ENCODE measurements around the gene MORC3. TPM values are rescaled to one million over a fixed set of nuclear protein-coding genes. Genes with fewer than 3 reads are reported as not detected.
"Not testable (repeated sequence)": the region's sequence is repeated elsewhere in the genome, so short reads cannot be mapped to it uniquely, and the experiment has no call there.

Gene MORC3
- total RNA-seq, 1 donor from 2014 or later = 79.1 TPM

DNA sequence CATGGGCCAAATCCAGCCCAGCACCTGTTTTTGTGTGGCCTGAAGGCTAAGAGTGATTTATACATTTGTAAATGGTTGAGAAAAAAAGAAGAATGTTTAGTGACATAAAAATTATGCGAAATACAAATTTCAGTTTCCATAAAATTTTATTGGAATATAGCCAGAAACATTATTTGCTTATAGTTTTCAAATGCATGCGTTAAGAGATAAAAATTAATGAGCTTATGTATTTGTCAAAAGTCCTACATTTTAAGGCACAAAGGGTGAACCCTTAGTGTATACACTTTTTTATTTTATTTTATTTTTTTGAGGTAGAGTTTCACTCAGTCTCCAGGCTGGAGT is 2.1 kb downstream of the MORC3 start:
- no peak for DNase-seq

DNA sequence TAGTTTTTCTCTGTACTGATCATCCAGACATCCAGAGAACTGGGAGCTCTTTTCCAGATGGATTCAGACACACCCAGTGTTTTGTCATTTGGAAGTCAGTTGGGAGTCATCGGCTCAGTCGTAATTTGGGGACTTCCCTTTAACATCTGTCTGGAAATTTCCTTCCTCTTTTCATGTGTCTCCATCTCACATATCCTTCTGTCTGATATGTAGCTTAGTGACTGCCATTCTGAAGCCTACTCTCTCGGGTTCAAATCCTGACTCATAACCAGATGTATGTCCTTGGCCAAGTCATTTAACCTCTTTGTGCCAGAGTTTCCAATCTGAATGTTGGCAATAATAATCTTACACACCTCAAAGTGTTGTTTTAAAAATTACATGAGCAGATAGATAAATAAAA is 3.0 kb downstream of the MORC3 start:
- DNase-seq = peak; percentile 64

DNA sequence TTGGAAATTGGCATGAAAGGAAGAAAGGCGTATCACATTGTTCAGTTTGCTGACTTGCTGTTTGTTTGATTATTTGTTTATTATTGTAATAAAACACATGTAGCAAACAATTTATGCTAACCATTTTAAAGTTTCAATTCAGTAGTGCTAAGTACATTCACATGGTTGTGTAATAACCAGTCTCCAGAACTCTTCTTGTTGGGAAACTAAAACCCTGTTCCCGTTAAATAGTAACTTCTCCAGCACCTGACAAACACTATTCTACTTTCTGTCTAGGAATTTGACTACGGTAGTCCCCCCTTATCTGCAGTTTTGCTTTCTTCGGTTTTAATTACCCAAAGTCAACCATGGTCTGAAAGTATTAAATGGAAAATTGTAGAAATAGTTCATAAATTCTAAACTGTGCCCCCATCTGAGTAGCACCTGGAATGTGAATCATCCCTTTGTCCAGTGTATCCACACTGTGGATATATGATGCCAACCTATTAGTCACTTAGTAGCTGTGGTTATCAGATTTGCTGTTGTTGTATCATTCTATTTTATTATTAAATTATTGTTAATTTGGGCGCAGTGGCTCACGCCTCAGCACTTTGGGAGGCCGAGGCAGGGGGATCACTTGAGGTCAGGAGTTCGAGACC is 5.5 kb downstream of the MORC3 start:
- DNase-seq = no peak

DNA sequence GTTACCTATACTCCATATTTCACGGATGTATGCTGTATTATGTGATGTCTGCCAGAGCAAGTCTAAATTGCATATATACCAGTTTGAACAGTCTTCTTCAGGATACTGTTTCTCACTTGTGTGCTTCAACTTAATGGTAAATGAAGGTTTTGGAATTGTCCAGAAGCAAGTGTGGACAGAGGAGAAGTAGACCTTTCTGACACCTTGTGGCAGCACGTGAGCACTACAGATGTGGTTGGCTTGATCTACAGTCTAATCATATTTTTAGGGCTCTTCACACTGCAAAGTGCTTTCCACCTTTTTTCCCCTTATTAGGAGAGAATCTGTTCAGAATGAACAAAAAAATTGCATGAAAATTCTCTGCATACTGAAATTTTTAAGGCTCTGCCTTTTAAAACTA is 10.9 kb downstream of the MORC3 start:
- peak; percentile 34 for DNase-seq

DNA sequence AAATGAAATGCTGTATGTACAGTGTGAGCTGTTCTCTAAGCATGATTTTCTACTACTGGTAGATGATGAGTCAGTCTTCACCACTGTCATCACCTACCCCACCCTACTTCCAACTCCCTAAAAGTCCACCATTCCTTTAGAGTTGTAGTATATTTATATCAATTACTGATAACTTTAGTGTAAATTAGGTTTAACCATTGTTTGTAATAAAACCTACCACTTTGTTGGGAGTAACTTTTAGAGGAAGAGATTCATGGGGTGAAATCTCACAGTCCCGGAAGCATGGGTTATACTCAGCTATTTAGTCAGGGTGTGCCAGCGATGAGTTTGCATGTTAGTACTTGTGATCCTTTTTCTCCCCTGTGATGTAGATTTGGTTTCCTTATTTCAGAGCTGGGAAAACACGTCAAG is 17.1 kb downstream of the MORC3 start:
- DNase-seq = no peak

DNA sequence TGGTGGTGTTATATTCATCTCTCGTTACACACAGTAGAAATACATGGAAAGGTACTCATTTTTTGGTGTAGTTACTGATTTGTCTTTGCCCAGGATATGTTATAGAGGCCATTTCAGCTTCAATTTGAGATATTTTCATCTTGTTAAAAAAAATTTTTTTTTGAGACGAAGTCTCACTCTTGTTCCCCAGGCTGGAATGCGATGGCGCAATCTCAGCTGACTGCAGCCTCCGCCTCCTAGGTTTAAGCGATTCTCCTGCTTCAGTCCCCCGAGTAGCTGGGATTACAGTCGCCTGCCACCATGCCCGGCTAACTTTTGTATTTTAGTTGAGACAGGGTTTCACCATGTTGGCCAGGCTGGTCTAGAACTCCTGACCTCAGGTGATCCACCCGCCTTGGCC is 19.0 kb downstream of the MORC3 start:
- no peak for DNase-seq

DNA sequence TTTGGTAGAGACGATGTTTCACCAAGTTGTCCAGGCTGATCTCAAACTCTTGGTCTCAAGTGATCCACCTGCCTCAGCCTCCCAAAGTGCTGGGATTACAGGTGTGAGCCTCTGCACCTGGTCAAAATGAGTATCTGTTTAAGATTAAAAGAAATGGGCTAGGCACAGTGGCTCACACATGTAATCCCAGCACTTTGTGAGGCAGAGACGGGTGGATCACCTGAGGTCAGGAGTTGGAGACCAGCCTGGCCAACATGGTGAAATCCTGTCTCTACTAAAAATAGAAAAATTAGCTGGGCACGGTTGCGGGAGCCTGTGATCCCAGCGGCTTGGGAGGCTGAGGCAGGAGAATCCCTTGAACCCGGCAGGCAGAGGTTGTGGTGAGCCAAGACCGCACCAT is 22.6 kb downstream of the MORC3 start:
- not testable (repeated sequence) for DNase-seq

DNA sequence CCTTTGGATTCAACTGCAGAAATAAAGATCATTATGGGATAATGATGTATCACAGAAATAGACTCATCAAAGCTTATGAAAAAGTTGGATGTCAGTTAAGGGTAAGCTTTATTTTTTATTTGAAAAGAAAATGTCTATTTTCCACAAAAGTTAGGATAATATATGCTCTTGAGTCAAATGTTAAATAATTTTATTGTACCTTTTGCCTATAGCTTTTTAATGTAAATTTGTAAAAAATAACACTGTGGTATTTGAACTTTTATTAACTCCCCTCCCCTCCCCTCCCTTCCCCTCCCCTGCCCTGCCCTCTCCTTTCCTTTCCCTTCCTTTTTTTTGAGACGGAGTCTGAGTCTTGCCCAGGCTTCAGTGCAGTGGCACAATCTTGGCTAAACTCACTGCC is 24.9 kb downstream of the MORC3 start:
- DNase-seq = no peak

DNA sequence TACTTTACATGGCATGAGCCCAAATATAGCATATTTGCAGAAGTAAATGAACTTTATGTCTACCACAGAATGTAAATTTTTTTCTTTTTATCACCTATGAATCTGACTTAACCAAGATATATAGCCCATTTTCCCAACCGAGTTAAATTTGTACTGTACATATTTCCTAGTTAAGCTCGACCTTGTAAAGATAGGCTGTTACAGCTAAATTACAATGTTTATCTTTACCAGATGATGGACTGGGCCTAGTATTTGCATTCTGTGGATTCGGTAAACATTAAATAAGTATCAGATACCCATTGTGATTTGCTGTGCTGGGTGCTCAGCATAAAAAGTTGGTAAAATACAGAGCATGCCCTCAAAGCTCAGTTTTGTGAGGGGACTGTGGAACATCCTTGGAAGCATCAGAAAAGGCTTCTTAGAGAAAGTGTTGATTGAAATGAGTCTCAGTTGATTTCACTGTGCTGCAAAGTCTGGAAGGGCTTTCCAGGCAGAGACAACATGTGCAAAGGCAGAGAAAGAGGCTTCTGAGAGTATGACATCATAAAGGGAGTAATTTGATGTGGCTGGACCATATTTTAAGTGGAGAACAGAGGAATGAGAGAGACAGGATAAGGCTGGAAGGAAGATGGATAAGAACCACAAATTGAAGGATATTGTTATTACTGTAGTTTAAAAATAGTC is 27.4 kb downstream of the MORC3 start:
- no peak for DNase-seq

DNA sequence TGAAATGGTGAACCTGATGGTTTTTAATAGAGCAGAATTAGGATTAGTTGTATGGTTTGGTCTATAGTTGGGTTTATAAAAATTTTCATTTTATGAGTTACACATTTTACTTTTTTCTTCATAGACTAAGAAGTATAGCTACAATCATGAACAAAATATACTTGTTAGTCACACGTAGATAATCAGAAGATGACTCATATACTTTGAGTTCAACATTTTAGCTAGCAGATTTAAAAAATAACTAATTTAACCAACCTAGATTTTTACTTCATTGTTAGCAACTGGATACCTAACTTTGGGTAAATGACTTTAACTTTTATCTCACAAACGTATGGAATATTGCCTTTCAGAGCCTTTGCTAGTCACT is 27.9 kb downstream of the MORC3 start:
- no peak for DNase-seq

DNA sequence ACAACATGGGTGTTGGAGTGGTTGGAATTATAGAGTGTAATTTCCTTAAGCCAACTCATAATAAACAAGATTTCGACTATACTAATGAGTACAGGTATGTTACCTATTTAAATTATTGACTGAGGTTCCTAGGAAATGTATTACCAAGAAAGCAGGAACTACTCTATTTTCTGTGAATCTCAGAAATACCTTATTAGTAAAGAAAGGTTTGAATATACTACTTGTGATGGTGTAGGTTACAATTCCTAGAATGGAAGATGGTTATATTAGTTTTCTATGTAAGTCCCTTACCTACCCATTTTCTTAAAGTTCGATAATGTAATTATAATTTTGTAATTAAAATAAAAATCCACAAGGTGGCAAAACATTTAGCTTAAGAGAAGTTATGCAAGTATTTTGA is 29.3 kb downstream of the MORC3 start:
- no peak for DNase-seq

DNA sequence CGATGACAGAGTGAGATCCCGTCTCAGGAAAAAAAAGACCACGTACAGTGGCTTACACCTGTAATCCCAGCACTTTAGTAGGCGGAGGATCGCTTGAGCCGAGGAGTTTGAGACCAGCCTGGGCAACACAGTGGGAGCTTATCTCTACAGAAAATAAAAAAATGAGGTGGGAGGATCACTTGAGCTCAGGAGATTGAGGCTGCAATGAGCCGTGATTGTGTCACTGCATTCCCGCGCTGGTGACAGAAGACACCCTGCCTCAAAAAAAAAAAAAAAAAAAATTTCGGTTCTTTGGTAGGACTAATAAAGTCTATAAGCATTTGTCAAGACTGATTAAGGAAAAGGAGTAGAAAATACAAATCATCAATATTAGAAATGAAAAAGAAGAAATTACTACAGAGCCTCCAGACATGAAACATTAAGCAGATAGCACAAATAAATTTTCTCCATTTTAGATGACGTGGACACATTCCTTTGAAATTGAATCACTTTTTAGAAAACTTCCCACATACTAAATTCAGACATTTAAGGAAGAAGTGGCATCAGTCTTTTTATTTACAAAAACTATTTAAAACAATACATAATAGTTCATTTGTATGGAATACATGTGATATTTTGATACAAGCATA is 30.4 kb downstream of the MORC3 start:
- no peak for DNase-seq

DNA sequence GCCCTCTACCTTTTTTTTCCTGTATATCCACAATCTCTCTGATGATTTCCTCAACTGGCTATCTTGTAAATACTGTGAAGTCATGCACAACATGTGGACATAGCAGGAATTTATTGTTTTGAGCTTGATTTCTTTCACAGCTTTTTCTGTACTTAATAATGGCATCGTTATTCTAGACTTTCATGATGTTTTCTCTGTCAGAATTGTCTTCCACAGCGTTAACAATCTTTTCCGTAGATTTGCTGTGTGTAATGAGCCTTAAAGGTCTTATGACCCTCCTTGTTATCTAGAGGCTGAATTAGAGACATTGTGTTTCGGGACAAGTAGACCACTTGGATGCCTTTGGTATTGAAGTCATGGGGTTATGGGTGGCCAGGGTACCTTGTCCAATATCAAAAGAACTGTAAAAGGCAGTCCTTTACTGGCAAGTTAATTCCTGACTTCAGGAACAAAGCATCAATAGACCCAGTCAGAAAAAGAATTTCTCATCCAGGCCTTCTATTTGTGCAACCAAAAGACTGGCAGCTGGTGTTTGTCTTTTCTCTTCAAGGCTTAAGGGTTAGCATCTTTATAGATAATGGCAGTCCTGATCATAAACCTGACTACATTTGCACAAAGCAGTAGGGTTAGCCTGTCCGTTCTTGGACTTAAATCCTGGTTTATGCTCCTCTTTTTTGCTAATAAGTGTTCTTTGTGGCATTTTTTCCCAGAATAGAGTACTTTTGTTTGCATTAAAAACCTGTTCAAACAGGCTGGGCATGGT is 35.1 kb downstream of the MORC3 start:
- DNase-seq = no peak

DNA sequence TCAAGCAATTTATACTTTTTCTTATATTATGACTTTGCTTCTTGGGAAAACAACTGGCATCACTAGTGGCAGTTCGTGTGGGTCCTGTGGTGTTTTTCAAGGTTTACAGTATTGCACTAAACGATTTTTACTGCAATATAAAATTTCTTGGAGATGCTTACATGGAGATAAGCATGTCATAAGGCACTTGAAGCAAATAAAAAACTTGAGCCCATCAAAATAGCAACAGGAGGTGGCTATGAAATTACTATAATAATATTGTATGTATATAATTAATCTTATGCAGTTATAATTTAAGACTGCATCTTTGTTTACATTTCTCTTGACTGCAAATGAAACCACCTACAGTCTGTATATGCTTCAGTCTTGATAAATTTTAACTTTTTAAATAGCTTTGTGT is 35.9 kb downstream of the MORC3 start:
- DNase-seq = no peak

DNA sequence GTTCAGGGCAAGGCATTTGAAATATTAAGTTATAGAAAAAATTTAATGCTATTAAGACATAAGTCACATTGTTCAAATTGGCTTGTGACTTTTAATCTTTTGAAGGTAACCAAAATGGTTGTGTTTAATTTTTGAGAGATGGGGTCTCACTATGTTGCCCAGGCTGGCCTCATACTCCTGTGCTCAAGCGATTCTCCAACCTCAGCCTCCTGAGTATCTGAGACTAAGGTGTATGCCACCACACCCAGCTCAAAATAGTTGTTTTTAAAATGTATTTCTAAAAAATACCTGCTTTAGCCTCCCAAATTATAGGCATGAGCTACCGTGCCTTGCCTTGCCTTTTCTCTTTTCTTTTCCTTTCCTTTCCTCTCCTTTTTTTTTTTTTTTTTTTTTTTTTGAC is 39.2 kb downstream of the MORC3 start:
- DNase-seq = no peak

DNA sequence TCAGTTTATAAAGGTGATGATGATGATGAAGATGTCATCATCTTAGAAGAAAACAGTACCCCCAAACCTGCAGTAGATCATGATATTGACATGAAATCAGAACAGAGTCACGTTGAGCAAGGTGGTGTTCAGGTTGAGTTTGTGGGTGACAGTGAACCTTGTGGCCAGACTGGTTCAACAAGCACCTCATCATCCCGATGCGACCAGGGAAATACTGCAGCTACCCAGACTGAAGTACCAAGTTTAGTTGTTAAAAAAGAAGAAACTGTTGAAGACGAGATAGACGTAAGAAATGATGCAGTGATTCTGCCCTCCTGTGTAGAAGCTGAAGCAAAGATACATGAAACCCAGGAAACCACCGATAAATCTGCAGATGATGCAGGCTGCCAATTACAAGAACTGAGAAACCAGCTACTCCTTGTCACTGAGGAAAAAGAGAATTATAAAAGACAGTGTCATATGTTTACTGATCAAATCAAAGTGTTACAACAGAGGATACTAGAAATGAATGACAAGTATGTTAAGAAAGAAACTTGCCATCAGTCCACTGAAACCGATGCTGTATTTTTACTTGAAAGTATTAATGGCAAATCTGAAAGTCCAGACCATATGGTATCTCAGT is 49.2 kb downstream of the MORC3 start:
- DNase-seq = no peak

DNA sequence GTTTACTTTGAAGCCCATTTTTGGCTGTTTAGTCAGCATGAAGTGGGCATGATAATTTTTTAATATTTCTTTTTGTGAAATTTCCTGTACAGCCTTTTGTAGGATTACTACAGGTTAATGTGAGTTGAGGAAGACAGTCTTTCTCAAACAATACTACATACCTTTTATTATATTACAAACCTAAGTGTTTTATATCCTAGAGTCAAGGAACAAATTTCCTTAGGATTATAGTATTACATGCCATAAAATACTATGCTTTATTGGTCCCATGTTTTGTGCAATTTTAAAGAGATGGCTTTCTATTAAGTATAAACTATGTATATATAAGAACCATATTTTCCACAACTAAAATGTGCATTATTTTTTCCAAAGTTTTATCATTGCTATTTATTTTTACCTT is 56.0 kb downstream of the MORC3 start:
- DNase-seq = no peak

DNA sequence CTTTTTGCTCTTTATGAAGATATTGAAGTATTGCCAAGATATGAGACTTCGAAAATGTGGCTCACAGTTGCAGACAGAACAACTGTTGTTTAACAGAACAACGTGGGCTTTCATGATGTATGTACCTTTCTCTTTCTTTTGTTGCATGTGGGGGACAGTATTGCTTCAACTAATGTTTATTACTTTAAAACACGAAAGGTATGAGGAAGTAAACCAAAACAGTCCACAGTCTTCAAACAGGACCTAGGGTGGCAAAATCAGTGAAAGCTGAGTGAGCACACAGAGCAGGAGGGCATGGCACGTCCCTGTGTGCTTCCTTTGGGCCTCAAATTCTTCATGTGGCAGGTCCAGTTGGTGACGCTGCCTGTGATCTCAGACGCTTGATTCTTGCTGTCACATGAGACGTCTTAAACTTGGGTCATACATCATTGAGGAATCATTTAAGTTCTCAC is 57.4 kb downstream of the MORC3 start:
- DNase-seq = no peak

DNA sequence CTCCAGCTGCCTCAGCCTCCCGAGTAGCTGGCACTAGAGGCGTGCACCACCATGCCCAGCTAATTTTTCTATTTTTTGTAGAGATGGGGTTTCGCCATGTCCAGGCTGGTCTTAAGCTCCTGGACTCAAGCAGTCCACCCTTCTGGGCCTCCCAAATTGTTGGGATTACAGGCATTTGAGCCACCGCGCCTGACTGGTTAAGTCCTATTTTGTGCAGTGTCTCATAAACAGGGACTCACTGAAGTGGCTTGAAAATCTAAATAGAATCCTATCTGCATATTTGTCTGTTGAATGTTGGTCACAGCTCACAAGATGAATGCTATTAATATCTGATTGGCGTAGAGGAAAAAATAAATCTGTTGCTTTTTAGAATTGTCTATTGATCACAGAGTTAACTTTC is 59.3 kb downstream of the MORC3 start:
- no peak for DNase-seq

DNA sequence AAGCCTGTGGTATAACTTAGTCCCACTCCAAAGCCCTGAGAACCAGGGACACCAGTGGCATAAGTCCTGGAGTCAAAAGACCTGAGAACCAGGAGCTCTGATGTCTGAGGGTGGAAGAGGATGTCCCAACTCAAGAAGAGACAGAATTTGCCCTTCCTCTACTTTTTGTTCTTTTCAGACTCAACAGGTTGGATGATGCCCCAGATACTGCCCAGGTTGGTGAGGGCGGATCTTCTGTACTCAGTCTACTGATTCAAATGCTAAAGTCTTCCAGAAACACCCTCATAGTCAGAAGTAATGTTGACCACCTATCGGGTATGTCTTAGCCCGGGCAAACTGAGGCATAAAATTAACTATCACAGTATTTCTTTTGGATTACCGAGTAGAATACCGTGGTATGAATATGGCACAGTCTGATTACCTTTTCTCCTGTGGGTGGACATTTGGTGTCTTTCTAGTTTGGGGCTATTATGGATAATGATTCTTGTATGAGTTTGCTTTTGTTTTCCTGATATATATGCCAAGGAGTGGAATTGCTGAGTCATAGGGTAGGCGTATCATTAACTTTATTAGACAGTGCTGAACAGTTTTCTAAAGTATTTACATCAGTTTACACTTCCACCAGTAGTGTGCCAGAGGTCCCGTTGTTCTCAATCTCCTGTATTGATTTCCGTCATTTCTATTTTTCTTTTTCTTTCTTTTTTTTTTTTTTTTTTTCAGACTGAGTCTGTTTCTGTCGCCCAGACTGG is 62.0 kb downstream of the MORC3 start:
- no peak for DNase-seq

DNA sequence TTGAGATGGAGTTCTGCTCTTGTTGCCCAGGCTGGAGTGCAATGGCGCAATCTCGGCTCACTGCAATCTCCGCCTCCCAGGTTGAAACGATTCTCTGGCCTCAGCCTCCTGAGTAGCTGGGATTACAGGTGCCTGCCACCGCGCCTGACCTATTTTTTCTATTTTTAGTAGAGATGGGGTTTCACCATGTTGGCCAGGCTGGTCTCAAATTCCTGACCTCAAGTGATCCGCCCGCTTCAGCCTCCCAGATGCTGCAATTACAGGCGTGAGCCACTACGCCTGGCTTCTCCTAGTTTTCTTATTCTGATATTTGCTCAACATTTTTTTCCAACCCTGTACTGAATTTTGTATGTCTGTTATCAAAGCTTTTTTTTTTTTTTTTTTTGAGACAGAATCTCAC is 62.7 kb downstream of the MORC3 start:
- DNase-seq = not testable (repeated sequence)

DNA sequence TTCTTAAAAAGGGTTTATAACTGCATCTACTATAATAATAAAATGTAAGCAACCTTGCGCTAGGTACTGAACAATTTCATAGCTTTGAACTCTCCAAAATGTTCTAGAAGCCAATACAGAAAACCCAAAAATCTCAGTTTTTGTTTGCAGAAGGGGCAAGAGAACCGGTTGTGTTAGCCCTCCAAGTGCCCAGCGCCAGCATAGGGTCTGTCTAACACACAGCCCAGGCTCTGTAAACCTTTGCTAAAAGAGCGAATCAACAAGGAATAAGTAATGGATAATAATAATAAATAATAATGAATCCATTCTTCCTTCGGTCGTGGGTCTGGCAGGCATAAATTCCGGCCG is 64.9 kb downstream of the MORC3 start:
- no peak for DNase-seq

Measured in skin of body (tissue), 2 donors.